GM12891 (cell line): ENCODE results near the gene RBM19.

Experiments used
- POLR2A ChIP-seq: IDR thresholded peaks from 2 replicates; pipeline ENCODE4 v1.6.1; 2011; ENCODE audit warnings: low read depth, low read length, control low read depth
- POLR2AphosphoS5 ChIP-seq: IDR thresholded peaks from 2 replicates; pipeline ENCODE4 v1.6.1; 2011; ENCODE audit warnings: low read depth, low read length, control low read depth
- SPI1 ChIP-seq: IDR thresholded peaks from 2 replicates; pipeline ENCODE4 v1.6.1; 2011; ENCODE audit warnings: low read depth, low read length, control low read depth
- TAF1 ChIP-seq: IDR thresholded peaks from 2 replicates; pipeline ENCODE4 v1.6.1; 2011; ENCODE audit warnings: low read depth, low read length, control low read depth

GRCh38 chr12:113852264-113852663 is 113.9 kb downstream of the RBM19 start:
- TF ChIP-seq POLR2A (no peak), TAF1 (no peak), POLR2AphosphoS5 (no peak), SPI1 (no peak)
